H1 (cell line): ENCODE measurements around the gene TREM1. TPM values are rescaled to one million over a fixed set of nuclear protein-coding genes. Genes with fewer than 3 reads are reported as not detected.

Experiments
- CTCF ChIA-PET: fragments of 300-600 bp; sonication (Branson Sonifier 250); formaldehyde crosslinking; loops from one replicate; lab custom pipeline; 2021; ENCODE audit not compliant: partially characterized antibody; lab: Charles Lee
- POLR2A ChIA-PET: fragments of 300-600 bp; sonication (Branson Sonifier 250); formaldehyde crosslinking; loops from one replicate; lab custom pipeline; 2021; ENCODE audit warnings: inconsistent platforms; ENCODE audit not compliant: partially characterized antibody; lab: Charles Lee
- DNase-seq, 2 experiments: peaks; one replicate each; pipeline versions ENCODE4 v3.0.0 to v3.0.0-alpha.2; 2010 to 2022; ENCODE audit warnings: low spot score in 2 of 2, low read depth in 1 of 2, mixed read lengths in 1 of 2
- FAIRE-seq: peaks from 2 replicates; lab custom pipeline; 2011; peaks lifted over from hg19 to GRCh38; lab: Jason Lieb, UNC
- H2AFZ ChIP-seq: 2 replicates; pipeline ENCODE4 v1.8.1; 2012; ENCODE audit warnings: low read length, inconsistent platforms
- H2AK5ac ChIP-seq: 2 replicates; pipeline ENCODE4 v1.6.1; 2013; ENCODE audit warnings: low read depth, low read length
- H2BK120ac ChIP-seq: replicated peaks from 2 replicates; pipeline ENCODE3; 2013; ENCODE audit warnings: low read depth, low read length, inconsistent platforms
- H2BK12ac ChIP-seq: 2 replicates; pipeline ENCODE4 v1.6.1; 2013; ENCODE audit warnings: low read depth, low read length
- H2BK15ac ChIP-seq: 2 replicates; pipeline ENCODE4 v1.6.1; 2013; ENCODE audit warnings: low read length
- H2BK20ac ChIP-seq: 2 replicates; pipeline ENCODE4 v1.6.1; 2013; ENCODE audit warnings: low read length
- H2BK5ac ChIP-seq: 2 replicates; pipeline ENCODE4 v1.6.1; 2013; ENCODE audit warnings: low read depth, low read length
- H3K14ac ChIP-seq: 2 replicates; pipeline ENCODE4 v1.6.1; 2013; ENCODE audit warnings: inconsistent platforms; ENCODE audit not compliant: insufficient read length
- H3K18ac ChIP-seq: 2 replicates; pipeline ENCODE4 v1.6.1; 2013; ENCODE audit warnings: low read length; ENCODE audit errors: extremely low read depth
- H3K23ac ChIP-seq: 2 replicates; pipeline ENCODE4 v1.6.1; 2013; ENCODE audit warnings: inconsistent platforms; ENCODE audit not compliant: insufficient read length
- H3K23me2 ChIP-seq: 2 replicates; pipeline ENCODE4 v1.6.1; 2013; ENCODE audit warnings: low read depth, low read length
- H3K27ac ChIP-seq: 2 replicates; pipeline ENCODE4 v1.6.1; 2011; ENCODE audit warnings: low read depth, low read length, inconsistent platforms
- H3K27me3 ChIP-seq, 4 experiments: replicated peaks in 1 of 4; 1 replicate in 1 of 4; 2 replicates in 3 of 4; pipeline versions ENCODE4 v1.6.1 to v1.8.1; 2011 to 2013; ENCODE audit warnings: low read length in 3 of 4, mild to moderate bottlenecking in 3 of 4, inconsistent platforms in 2 of 4, mixed read lengths in 2 of 4, moderate library complexity in 1 of 4; ENCODE audit not compliant: control insufficient read depth in 3 of 4, insufficient read depth in 3 of 4; ENCODE audit errors: extremely low read depth in 1 of 4
- H3K36me3 ChIP-seq, 4 experiments: 2 replicates each; pipeline versions ENCODE4 v1.6.1 to v1.8.1; 2011 to 2013; ENCODE audit warnings: mild to moderate bottlenecking in 4 of 4, low read length in 3 of 4, moderate library complexity in 2 of 4, control low read depth in 1 of 4, inconsistent platforms in 1 of 4; ENCODE audit not compliant: insufficient read depth in 4 of 4, control insufficient read depth in 2 of 4
- H3K4ac ChIP-seq: replicated peaks from 2 replicates; pipeline ENCODE3; 2013; ENCODE audit warnings: low read length, low read depth, mixed read lengths, inconsistent platforms; ENCODE audit not compliant: insufficient read length
- H3K4me1 ChIP-seq, 4 experiments: replicated peaks in 1 of 4; 1 replicate in 1 of 4; 2 replicates in 3 of 4; pipeline versions ENCODE4 v1.6.1 to v1.8.1; 2011 to 2013; ENCODE audit warnings: low read length in 3 of 4, inconsistent platforms in 2 of 4, mixed read lengths in 1 of 4; ENCODE audit not compliant: insufficient read depth in 4 of 4, control insufficient read depth in 3 of 4
- H3K4me2 ChIP-seq, 2 experiments: 2 replicates each; pipeline versions ENCODE4 v1.6.1 to v1.8.1; 2011 to 2013; ENCODE audit warnings: low read depth in 2 of 2, low read length in 2 of 2, control low read depth in 1 of 2, inconsistent platforms in 1 of 2, mild to moderate bottlenecking in 1 of 2; ENCODE audit not compliant: insufficient read depth in 1 of 2
- H3K4me3 ChIP-seq, 4 experiments: fragments of 200-600, 300-600 bp in 1 of 4; sonication (generic), shearing (Covaris generic), sonication (Bioruptor Twin) in 1 of 4; 2 replicates each; pipeline versions ENCODE4 v1.5.1 to v1.8.1; 2011 to 2016; ENCODE audit warnings: low read length in 4 of 4, low read depth in 3 of 4, control low read depth in 2 of 4, inconsistent platforms in 2 of 4, mild to moderate bottlenecking in 2 of 4, mixed read lengths in 1 of 4, moderate library complexity in 1 of 4; ENCODE audit not compliant: insufficient read depth in 2 of 4; ENCODE audit errors: extremely low read depth in 1 of 4
- H3K56ac ChIP-seq: replicated peaks from 2 replicates; pipeline ENCODE3; 2013; ENCODE audit warnings: low read depth, mild to moderate bottlenecking, mixed read lengths, low read length, inconsistent platforms; ENCODE audit not compliant: insufficient read length
- H3K79me1 ChIP-seq: 2 replicates; pipeline ENCODE4 v1.6.1; 2013; ENCODE audit warnings: low read depth, low read length, control low read depth
- H3K79me2 ChIP-seq, 2 experiments: 2 replicates each; pipeline versions ENCODE4 v1.6.1 to v1.8.1; 2012 to 2013; ENCODE audit warnings: low read length in 2 of 2, mild to moderate bottlenecking in 2 of 2, inconsistent platforms in 1 of 2; ENCODE audit not compliant: insufficient read depth in 2 of 2, control insufficient read depth in 1 of 2
- H3K9ac ChIP-seq, 4 experiments: replicated peaks in 1 of 4; 1 replicate in 1 of 4; 2 replicates in 3 of 4; pipeline versions ENCODE4 v1.6.1 to v1.8.1; 2011 to 2013; ENCODE audit warnings: low read depth in 3 of 4, low read length in 3 of 4, control low read depth in 2 of 4, mild to moderate bottlenecking in 2 of 4, moderate library complexity in 2 of 4, inconsistent platforms in 1 of 4; ENCODE audit errors: extremely low read depth in 1 of 4
- H3K9me3 ChIP-seq, 2 experiments: 2 replicates each; pipeline versions ENCODE4 v1.6.1 to v1.8.1; 2012 to 2013; ENCODE audit warnings: mild to moderate bottlenecking in 2 of 2, moderate library complexity in 2 of 2, control low read depth in 1 of 2, inconsistent platforms in 1 of 2, low read depth in 1 of 2, low read length in 1 of 2, mixed read lengths in 1 of 2; ENCODE audit not compliant: insufficient read depth in 2 of 2
- H4K20me1 ChIP-seq, 2 experiments: replicated peaks in 1 of 2; 2 replicates each; pipeline versions ENCODE3 to v1.8.1; 2011 to 2013; ENCODE audit warnings: inconsistent platforms in 2 of 2, low read length in 2 of 2, mild to moderate bottlenecking in 1 of 2; ENCODE audit not compliant: insufficient read depth in 2 of 2, control insufficient read depth in 1 of 2
- H4K5ac ChIP-seq: 2 replicates; pipeline ENCODE4 v1.6.1; 2013; ENCODE audit warnings: low read length, low read depth, mixed read lengths, inconsistent platforms; ENCODE audit not compliant: insufficient read length
- H4K8ac ChIP-seq: 2 replicates; pipeline ENCODE4 v1.8.0; 2013; ENCODE audit warnings: mild to moderate bottlenecking, moderate library complexity, low read length, inconsistent platforms; ENCODE audit not compliant: insufficient read depth; ENCODE audit errors: extremely low read depth
- H4K91ac ChIP-seq: replicated peaks from 2 replicates; pipeline ENCODE3; 2013; ENCODE audit warnings: low read length, mixed read lengths, inconsistent platforms; ENCODE audit not compliant: insufficient read length
- ASH2L ChIP-seq: fragments of 200-600, 300-600 bp; sonication (generic); IDR thresholded peaks from one replicate; pipeline ENCODE4 v1.7.1; 2017; ENCODE audit warnings: low read length
- CBX5 ChIP-seq: fragments of 300-800, 300-1000 bp; sonication (generic); IDR thresholded peaks from 2 replicates; pipeline ENCODE4 v1.7.1; 2016; ENCODE audit warnings: antibody characterized with exemption, low read length, low read depth
- CHD1 ChIP-seq: IDR thresholded peaks from 2 replicates; pipeline ENCODE4 v1.6.1; 2012; ENCODE audit warnings: low read depth, low read length, improper control_type of control experiment
- EP300 ChIP-seq, 2 experiments: IDR thresholded peaks; 1 replicate in 1 of 2; 2 replicates in 1 of 2; pipeline ENCODE4 v1.6.1; 2011 to 2012; ENCODE audit warnings: low read depth in 2 of 2, low read length in 2 of 2, mild to moderate bottlenecking in 2 of 2, borderline replicate concordance in 1 of 2, inconsistent platforms in 1 of 2, moderate library complexity in 1 of 2
- GABPA ChIP-seq: IDR thresholded peaks from 2 replicates; pipeline ENCODE4 v1.6.1; 2011; ENCODE audit warnings: mild to moderate bottlenecking, low read length, moderate library complexity, borderline replicate concordance; ENCODE audit not compliant: insufficient read depth
- NRF1 ChIP-seq: IDR thresholded peaks from 2 replicates; pipeline ENCODE4 v1.6.1; 2011; ENCODE audit warnings: mild to moderate bottlenecking, low read depth, low read length, improper control_type of control experiment
- RFX5 ChIP-seq: IDR thresholded peaks from 2 replicates; pipeline ENCODE4 v1.6.1; 2011; ENCODE audit warnings: low read depth, low read length, improper control_type of control experiment, borderline replicate concordance
- SP2 ChIP-seq: IDR thresholded peaks from 2 replicates; pipeline ENCODE4 v1.6.1; 2012; ENCODE audit warnings: mild to moderate bottlenecking, low read length, inconsistent platforms
- SRF ChIP-seq: IDR thresholded peaks from 2 replicates; pipeline ENCODE4 v1.6.1; 2011; ENCODE audit warnings: mild to moderate bottlenecking, low read depth, low read length, moderate library complexity
- TBP ChIP-seq: IDR thresholded peaks from 2 replicates; pipeline ENCODE4 v1.6.1; 2011; ENCODE audit warnings: low read depth, low read length, improper control_type of control experiment
- TEAD4 ChIP-seq: IDR thresholded peaks from 2 replicates; pipeline ENCODE4 v1.6.1; 2012; ENCODE audit warnings: low read depth, low read length, inconsistent platforms, mixed read lengths
- YY1 ChIP-seq: IDR thresholded peaks from 2 replicates; pipeline ENCODE4 v1.6.1; 2011; ENCODE audit warnings: low read depth, mild to moderate bottlenecking, low read length
- WGBS, 2 experiments: shearing (Covaris generic) in 1 of 2; methylation state at CpG; one replicate each; pipeline versions ENCODE4 v1.1.6 to v1.1.7; 2013 to 2015; ENCODE audit warnings: low lambda C conversion rate in 2 of 2, mixed read lengths in 2 of 2, inconsistent platforms in 1 of 2, low coverage in 1 of 2, missing lambda C conversion rate in 1 of 2; ENCODE audit not compliant: insufficient replicate concordance in 2 of 2, insufficient coverage in 1 of 2, insufficient read length in 1 of 2; ENCODE audit errors: extremely low coverage in 1 of 2, missing lambda C conversion rate in 1 of 2; 5-methylcytosine and 5-hydroxymethylcytosine counted together
- polyA plus RNA-seq, 7 experiments: library from polyadenylated mRNA; depleted of rRNA in 3 of 7; stranded (reverse) in 5 of 7; unstranded in 2 of 7; fragments of >200 nt in 5 of 7; fragments of 200-250 nt in 2 of 7; gene quantifications; 1 replicate in 5 of 7; 2 replicates in 1 of 7; 4 replicates in 1 of 7; pipeline versions ENCODE4 v1.2.1 to v1.2.3, GENCODE V29; 2011 to 2013; ENCODE audit warnings: missing spikeins in 2 of 7, mixed read lengths in 2 of 7
- total RNA-seq: library from RNA; stranded (reverse); fragmentation: NEBNext Ultra II Directional; extraction: Animal tissue kit (Norgen Biotek cat#: 25700); gene quantifications from 2 replicates; pipeline ENCODE4 v1.2.1, GENCODE V29; 2021

The TREM1 gene
- total and polyA plus RNA-seq, 2 of the 8 experiments (the other 6 are each of a cell fraction or from before 2014, with no cell fraction given), result not detected

GRCh38 chr6:41226752-41227151, 59.7 kb downstream of the TREM1 start:
- Histone ChIP-seq H3K36me3 (no peaks in the 10 kb centered on the region), H4K8ac (no peak overlapping the region), H3K27me3 (no peaks in the 10 kb centered on the region; a peak in 1 of 7 replicates), H2BK20ac (no peak overlapping the region), H3K56ac (no peak overlapping the region), H3K4me2 (no peak overlapping the region), H3K9me3 (no peaks in the 10 kb centered on the region), H4K5ac (no peak overlapping the region), H3K14ac (no peak overlapping the region), H2BK15ac (no peak overlapping the region), H3K79me1 (no peaks in the 10 kb centered on the region), H3K23me2 (no peaks in the 10 kb centered on the region), H2BK120ac (no peak overlapping the region), H3K4me1 (no peaks in the 10 kb centered on the region), H3K18ac (no peak overlapping the region), H3K79me2 (no peaks in the 10 kb centered on the region), H2BK5ac (no peak overlapping the region), H3K23ac (no peak overlapping the region), H3K4ac (no peak overlapping the region), H3K9ac (no peak overlapping the region), H4K91ac (no peak overlapping the region), H2AFZ (no peak overlapping the region), H4K20me1 (no peaks in the 10 kb centered on the region), H3K27ac (no peak overlapping the region), H2AK5ac (no peak overlapping the region), H2BK12ac (no peak overlapping the region), H3K4me3 (no peak overlapping the region)
- 72% methylated on average over 3 of the region's 3 CpGs; no CpG with 5 or more reads in 1 of the 2 experiments for WGBS, 2 experiments
- DNase-seq, result no peak
- TF ChIP-seq RFX5 (no peak), ASH2L (no peak), SRF (no peak), TBP (no peak), EP300 (IDR thresholded peaks at IDR 0.05; ENCODE audit: borderline replicate concordance in 1 of 2, low read depth in 2 of 2, low read length in 2 of 2) (no peak), YY1 (no peak), TEAD4 (no peak), NRF1 (no peak), SP2 (no peak), CHD1 (no peak), CBX5 (no peak), GABPA (no peak)
- POLR2A ChIA-PET, result no interaction called here
- FAIRE-seq, result peak; percentile 48
- CTCF ChIA-PET, result no interaction called here
